Suprapubic skin (tissue), 4 donors: ENCODE measurements around the gene PRMT7. TPM values are rescaled to one million over a fixed set of nuclear protein-coding genes. Genes with fewer than 3 reads are reported as not detected.

ENCODE experiments used
- DNase-seq, 2 donors: peaks; one replicate each; pipeline ENCODE4 v3.0.0-alpha.2; 2019; ENCODE audit warnings: low spot score in 2 of 2
- H3K27ac ChIP-seq: fragments of 200-600 bp; sonication (generic); one replicate; pipeline ENCODE4 v1.5.1; 2019
- H3K27me3 ChIP-seq: fragments of 200-600 bp; sonication (generic); one replicate; pipeline ENCODE4 v1.5.1; 2019
- H3K36me3 ChIP-seq: fragments of 200-600 bp; sonication (generic); one replicate; pipeline ENCODE4 v1.5.1; 2019
- H3K4me1 ChIP-seq: fragments of 200-600 bp; sonication (generic); one replicate; pipeline ENCODE4 v1.5.1; 2019
- H3K4me3 ChIP-seq: fragments of 200-600 bp; sonication (generic); one replicate; pipeline ENCODE4 v1.5.1; 2019; ENCODE audit warnings: mild to moderate bottlenecking
- H3K9me3 ChIP-seq: fragments of 200-600 bp; sonication (generic); one replicate; pipeline ENCODE4 v1.5.1; 2019
- EP300 ChIP-seq: sonication (generic); formaldehyde crosslinking; IDR thresholded peaks from one replicate; pipeline ENCODE4 v1.6.1; 2017; ENCODE audit warnings: antibody characterized with exemption
- POLR2A ChIP-seq, 2 donors: fragments of 450-650 bp; IDR thresholded peaks; one replicate each; pipeline ENCODE4 v1.6.1; 2017; ENCODE audit warnings: antibody characterized with exemption in 2 of 2, mild to moderate bottlenecking in 2 of 2, moderate library complexity in 2 of 2
- POLR2AphosphoS5 ChIP-seq, 3 donors: sonication (generic); formaldehyde crosslinking; IDR thresholded peaks; one replicate each; pipeline ENCODE4 v1.6.1; 2017; ENCODE audit warnings: antibody characterized with exemption in 3 of 3
- WGBS: methylation state at CpG from one replicate; pipeline ENCODE4 v1.1.5; 2018; 5-methylcytosine and 5-hydroxymethylcytosine counted together
- total RNA-seq, 4 donors: library from RNA; depleted of rRNA; stranded (reverse); fragments of >200 nt; gene quantifications; one replicate each; pipeline ENCODE4 v1.1.0, GENCODE V29; 2016
- TF ChIP-seq, protein P1 (sequence below), 2 donors: fragments of 200-600 bp in 1 of 2; fragments of 450-650 bp in 1 of 2; sonication (generic) in 1 of 2; IDR thresholded peaks; one replicate each; pipeline ENCODE4 v1.5.1; 2016 to 2019; ENCODE audit warnings: antibody characterized with exemption in 2 of 2, mild to moderate bottlenecking in 1 of 2, moderate library complexity in 1 of 2

PRMT7 gene
- total RNA-seq, 4 donors from 2014 or later = 38.8 to 101 (median 69.9) TPM

DNA sequence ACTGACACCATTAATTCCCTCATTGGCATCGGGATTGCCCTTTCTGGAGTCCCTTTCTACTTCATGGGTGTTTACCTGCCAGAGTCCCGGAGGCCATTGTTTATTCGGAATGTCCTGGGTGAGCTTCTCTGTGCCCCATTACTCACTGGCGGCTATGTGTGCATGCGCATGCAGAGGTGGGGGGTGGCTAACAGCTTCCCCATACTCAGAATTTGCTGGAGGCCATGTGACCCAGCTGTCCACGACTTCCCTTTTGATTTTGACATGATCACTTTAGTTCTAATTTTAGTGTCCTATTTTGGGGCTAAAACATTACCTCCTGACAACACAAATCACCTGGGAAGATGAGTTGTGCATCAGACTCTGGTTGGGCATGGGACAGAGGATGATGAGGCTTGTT, 14.1 kb upstream of the PRMT7 start:
- Histone ChIP-seq H3K9me3 (no peaks in the 10 kb centered on the region), H3K4me3 (no peak overlapping the region), H3K4me1 (peaks cover 32% of the 10 kb centered on the region), H3K27ac (no peak overlapping the region), H3K36me3 (peaks cover 61% of the 10 kb centered on the region), H3K27me3 (no peaks in the 10 kb centered on the region)
- TF ChIP-seq EP300 (no peak), POLR2A (IDR thresholded peaks at IDR 0.05) (no peak), POLR2AphosphoS5 (IDR thresholded peaks at IDR 0.05) (no peak)
- TF ChIP-seq, protein P1, sequence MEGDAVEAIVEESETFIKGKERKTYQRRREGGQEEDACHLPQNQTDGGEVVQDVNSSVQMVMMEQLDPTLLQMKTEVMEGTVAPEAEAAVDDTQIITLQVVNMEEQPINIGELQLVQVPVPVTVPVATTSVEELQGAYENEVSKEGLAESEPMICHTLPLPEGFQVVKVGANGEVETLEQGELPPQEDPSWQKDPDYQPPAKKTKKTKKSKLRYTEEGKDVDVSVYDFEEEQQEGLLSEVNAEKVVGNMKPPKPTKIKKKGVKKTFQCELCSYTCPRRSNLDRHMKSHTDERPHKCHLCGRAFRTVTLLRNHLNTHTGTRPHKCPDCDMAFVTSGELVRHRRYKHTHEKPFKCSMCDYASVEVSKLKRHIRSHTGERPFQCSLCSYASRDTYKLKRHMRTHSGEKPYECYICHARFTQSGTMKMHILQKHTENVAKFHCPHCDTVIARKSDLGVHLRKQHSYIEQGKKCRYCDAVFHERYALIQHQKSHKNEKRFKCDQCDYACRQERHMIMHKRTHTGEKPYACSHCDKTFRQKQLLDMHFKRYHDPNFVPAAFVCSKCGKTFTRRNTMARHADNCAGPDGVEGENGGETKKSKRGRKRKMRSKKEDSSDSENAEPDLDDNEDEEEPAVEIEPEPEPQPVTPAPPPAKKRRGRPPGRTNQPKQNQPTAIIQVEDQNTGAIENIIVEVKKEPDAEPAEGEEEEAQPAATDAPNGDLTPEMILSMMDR (IDR thresholded peaks at IDR 0.05) = no peak
- DNase-seq = no peak
- WGBS = 87% methylated on average over 6 of the region's 6 CpGs

DNA sequence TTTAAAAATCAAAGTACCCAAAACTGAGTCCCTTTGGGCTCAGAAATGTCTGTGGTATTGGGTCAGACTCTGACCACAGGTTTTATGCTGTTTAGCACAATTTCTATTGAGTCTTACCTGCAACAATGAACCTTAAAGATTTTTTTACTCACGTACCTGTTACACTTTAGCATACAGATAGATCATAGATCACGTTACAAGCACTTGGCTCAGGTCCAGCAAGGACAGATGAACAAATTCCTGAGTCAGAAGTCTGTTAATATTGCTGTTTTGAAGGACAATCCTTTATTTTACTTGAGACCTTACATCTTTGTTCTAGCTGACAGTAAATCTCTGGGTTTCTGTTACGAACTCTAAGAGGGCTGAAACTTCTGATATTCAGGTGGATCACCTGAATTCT, 12.9 kb upstream of the PRMT7 start:
- Histone ChIP-seq H3K27ac (no peak overlapping the region), H3K4me3 (no peak overlapping the region), H3K36me3 (peaks cover 64% of the 10 kb centered on the region), H3K9me3 (no peaks in the 10 kb centered on the region), H3K27me3 (no peaks in the 10 kb centered on the region), H3K4me1 (peaks cover 32% of the 10 kb centered on the region)
- DNase-seq = no peak
- WGBS = 50% methylated on average over 3 of the region's 3 CpGs
- TF ChIP-seq POLR2AphosphoS5 (IDR thresholded peaks at IDR 0.05) (no peak), EP300 (no peak), POLR2A (IDR thresholded peaks at IDR 0.05) (no peak)
- TF ChIP-seq, protein P1 (IDR thresholded peaks at IDR 0.05) = no peak

DNA sequence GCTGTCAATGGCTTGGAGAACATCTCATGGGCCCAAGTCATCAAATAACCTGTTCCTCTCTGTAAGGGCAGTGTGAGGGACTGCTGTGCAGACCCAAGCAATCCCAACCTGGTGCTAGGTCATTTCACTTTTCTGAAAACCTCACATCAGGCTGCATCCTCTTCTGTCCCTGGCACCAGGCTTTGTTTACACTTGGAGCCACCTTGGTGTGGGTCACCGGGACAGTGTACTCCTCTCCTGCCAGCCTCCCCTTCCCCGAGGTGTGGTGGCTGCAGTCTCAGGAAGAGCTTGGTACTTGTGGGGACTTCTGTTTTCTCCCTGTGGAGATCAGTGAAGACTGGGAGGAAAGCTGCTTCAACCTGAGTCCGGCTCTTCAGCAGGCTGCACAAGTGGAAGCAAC, 12.5 kb upstream of the PRMT7 start:
- Histone ChIP-seq H3K27ac (peak overlapping the region; percentile 46), H3K4me1 (peaks cover 32% of the 10 kb centered on the region), H3K36me3 (peaks cover 64% of the 10 kb centered on the region)

DNA sequence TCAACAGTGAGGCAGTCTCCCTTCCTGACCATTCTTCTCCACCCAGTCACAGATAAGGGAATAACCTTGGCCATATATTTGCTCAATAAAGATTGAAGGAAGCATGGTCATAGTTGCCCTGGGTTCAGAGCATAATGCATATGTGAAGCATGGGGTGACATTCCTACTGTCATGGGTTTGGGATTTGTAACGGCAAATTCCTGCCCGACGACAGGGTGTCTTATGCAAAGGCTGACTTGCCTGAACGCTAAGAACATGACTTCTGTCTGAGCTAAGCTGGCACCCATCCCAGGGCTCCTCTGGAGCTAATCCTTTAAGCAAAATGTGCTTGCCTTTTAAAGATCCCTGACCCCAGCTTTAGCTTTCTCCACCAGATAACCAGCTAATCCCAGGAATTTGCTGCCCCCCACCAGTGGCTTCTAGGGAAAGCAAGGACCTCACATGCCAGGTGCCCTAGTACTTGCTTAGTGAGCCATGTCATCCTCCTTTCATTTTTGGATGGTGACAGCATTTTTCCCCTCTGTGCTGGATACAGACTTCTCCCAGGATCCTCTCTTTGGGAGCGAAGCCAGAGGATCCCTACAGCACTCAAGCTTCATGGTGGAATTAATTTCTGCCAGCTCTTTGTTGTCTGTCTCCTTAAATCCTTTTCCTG, 11.8 kb upstream of the PRMT7 start:
- Histone ChIP-seq H3K27me3 (no peaks in the 10 kb centered on the region), H3K36me3 (peaks cover 64% of the 10 kb centered on the region), H3K27ac (peak overlapping the region; percentile 46), H3K9me3 (no peaks in the 10 kb centered on the region), H3K4me3 (no peak overlapping the region), H3K4me1 (peaks cover 32% of the 10 kb centered on the region)
- DNase-seq = peak in 1 of 2 donors; percentile 88
- WGBS = 32% methylated on average over 1 of the region's 5 CpGs
- TF ChIP-seq POLR2A (IDR thresholded peaks at IDR 0.05) (no peak), EP300 (no peak), POLR2AphosphoS5 (IDR thresholded peaks at IDR 0.05) (no peak)
- TF ChIP-seq, protein P1 (IDR thresholded peaks at IDR 0.05) = no peak

More for the DNA sequence above, 12.5 kb upstream of the PRMT7 start:
- H3K27me3 ChIP-seq = no peaks in the 10 kb centered on the region
- no peaks in the 10 kb centered on the region for H3K9me3 ChIP-seq
- 69% methylated on average over 3 of the region's 3 CpGs for WGBS
- H3K4me3 ChIP-seq = no peak overlapping the region
- no peak for TF ChIP-seq POLR2AphosphoS5 (IDR thresholded peaks at IDR 0.05)
- TF ChIP-seq EP300 = no peak
- no peak for TF ChIP-seq POLR2A (IDR thresholded peaks at IDR 0.05)
- TF ChIP-seq, protein P1 (IDR thresholded peaks at IDR 0.05) = no peak
- no peak for DNase-seq

DNA sequence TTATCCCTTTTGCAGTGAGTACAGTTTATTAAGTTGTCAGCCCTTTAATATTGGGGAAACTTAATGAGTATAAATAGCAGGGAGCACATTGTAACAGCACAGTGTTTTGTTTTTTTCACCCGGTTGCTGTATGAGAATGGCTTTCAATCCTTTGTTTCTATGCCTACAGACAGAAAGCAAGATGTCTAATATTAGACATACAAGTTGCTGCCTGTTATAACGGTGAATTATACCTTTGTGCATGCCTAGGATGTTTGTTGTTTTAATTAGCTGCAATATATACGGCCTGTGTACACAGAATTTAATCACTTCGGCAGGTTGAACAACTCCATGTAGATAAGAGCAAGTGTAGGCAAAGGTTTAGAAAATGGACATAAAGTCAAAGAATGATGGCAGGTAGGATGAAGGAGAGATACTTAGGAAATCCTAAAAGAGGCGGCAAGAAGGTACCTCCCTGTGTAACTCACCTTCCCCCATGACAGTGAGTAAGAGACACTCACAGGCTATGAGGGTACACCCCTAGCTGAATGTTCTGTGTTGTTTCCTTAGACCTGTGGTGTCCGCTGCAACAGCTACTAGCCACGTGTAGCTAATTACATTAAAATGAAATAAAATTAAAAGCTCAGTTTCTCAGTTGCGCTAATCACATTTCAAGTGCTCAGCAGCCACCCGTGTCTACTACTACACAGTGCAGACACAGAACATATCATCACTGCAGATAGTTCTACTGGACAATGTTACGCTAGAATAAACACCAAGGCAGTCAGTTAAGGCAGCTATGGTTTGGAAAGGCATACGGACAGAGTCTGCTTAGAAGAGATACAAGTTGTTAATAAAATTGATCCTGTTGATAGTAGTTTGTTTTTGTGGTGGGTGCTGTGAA, 11.0 kb upstream of the PRMT7 start:
- Histone ChIP-seq H3K4me1 (peaks cover 32% of the 10 kb centered on the region), H3K27me3 (no peaks in the 10 kb centered on the region), H3K4me3 (no peak overlapping the region), H3K27ac (peak overlapping the region; percentile 46), H3K36me3 (peaks cover 65% of the 10 kb centered on the region), H3K9me3 (no peaks in the 10 kb centered on the region)
- no peak for DNase-seq
- 62% methylated on average over 11 of the region's 11 CpGs for WGBS
- TF ChIP-seq POLR2A (IDR thresholded peaks at IDR 0.05) (no peak), EP300 (no peak), POLR2AphosphoS5 (IDR thresholded peaks at IDR 0.05) (no peak)
- TF ChIP-seq, protein P1 (IDR thresholded peaks at IDR 0.05) = no peak
